IMR-90 (cell line): ENCODE data around the gene RUFY4. TPM values are rescaled to one million over a fixed set of nuclear protein-coding genes. Genes with fewer than 3 reads are reported as not detected.
"Not testable (repeated sequence)": the region's sequence is repeated elsewhere in the genome, so short reads cannot be mapped to it uniquely, and the experiment has no call there.

ENCODE experiments used
- ATAC-seq: fragments of 200-7000 bp; cut with Tn5 transposase; 2 replicates; pipeline ENCODE4 v1.9.1; 2020; ENCODE audit warnings: low read depth, mild to moderate bottlenecking, moderate library complexity
- BruUV-seq: library from RNA; stranded (reverse); fragments of 400-500 nt; replicated peaks from 2 replicates; lab custom pipeline; 2021; lab: Mats Ljungman, UMichigan
- CTCF ChIA-PET: fragments of 300-600 bp; formaldehyde crosslinking; extraction: SDS; loops from one replicate; lab custom pipeline; 2021; ENCODE audit warnings: antibody characterized with exemption; lab: Yijun Ruan, JAX
- POLR2A ChIA-PET: fragments of 300-600 bp; sonication (Branson Sonifier 250); formaldehyde crosslinking; loops from one replicate; lab custom pipeline; 2022; ENCODE audit warnings: antibody characterized with exemption; ENCODE audit not compliant: unreplicated experiment; lab: Charles Lee
- DNase-seq: peaks from one replicate; pipeline ENCODE4 v3.0.0; 2013
- H2AFZ ChIP-seq: replicated peaks from 2 replicates; pipeline ENCODE3; 2013; ENCODE audit warnings: low read length, mild to moderate bottlenecking; ENCODE audit not compliant: poor library complexity
- H2AK5ac ChIP-seq: 2 replicates; pipeline ENCODE4 v1.6.1; 2013; ENCODE audit warnings: low read depth, low read length, inconsistent platforms
- H2AK9ac ChIP-seq: replicated peaks from 2 replicates; pipeline ENCODE3; 2013; ENCODE audit warnings: mild to moderate bottlenecking, low read depth, low read length, moderate library complexity; ENCODE audit not compliant: poor library complexity
- H2BK120ac ChIP-seq: 2 replicates; pipeline ENCODE4 v1.6.1; 2013; ENCODE audit warnings: low read depth, low read length, inconsistent platforms
- H2BK15ac ChIP-seq: 3 replicates; pipeline ENCODE4 v1.6.1; 2013; ENCODE audit warnings: low read depth, low read length, inconsistent platforms
- H2BK20ac ChIP-seq: 2 replicates; pipeline ENCODE4 v1.6.1; 2013; ENCODE audit warnings: low read depth, mild to moderate bottlenecking, inconsistent platforms, low read length, moderate library complexity
- H2BK5ac ChIP-seq: 2 replicates; pipeline ENCODE4 v1.6.1; 2013; ENCODE audit warnings: mild to moderate bottlenecking, low read depth, low read length, inconsistent platforms; ENCODE audit not compliant: poor library complexity, severe bottlenecking
- H3K14ac ChIP-seq: replicated peaks from 2 replicates; pipeline ENCODE4 v1.6.1; 2013; ENCODE audit warnings: low read depth, low read length, inconsistent platforms
- H3K18ac ChIP-seq: 2 replicates; pipeline ENCODE4 v1.6.1; 2013; ENCODE audit warnings: low read depth, low read length, control low read depth
- H3K23ac ChIP-seq: 2 replicates; pipeline ENCODE4 v1.6.1; 2013; ENCODE audit warnings: low read depth, low read length, inconsistent platforms
- H3K27ac ChIP-seq: 2 replicates; pipeline ENCODE4 v1.5.1; 2013; ENCODE audit warnings: mild to moderate bottlenecking, control low read depth, low read length; ENCODE audit not compliant: insufficient read depth
- H3K27me3 ChIP-seq: 2 replicates; pipeline ENCODE4 v1.6.1; 2013; ENCODE audit warnings: low read length; ENCODE audit not compliant: control insufficient read depth, insufficient read depth
- H3K36me3 ChIP-seq: 2 replicates; pipeline ENCODE4 v1.6.1; 2013; ENCODE audit warnings: low read length, mixed read lengths; ENCODE audit not compliant: control insufficient read depth, insufficient read depth
- H3K4ac ChIP-seq: 2 replicates; pipeline ENCODE4 v1.6.1; 2013; ENCODE audit warnings: low read depth, low read length, inconsistent platforms
- H3K4me1 ChIP-seq: 2 replicates; pipeline ENCODE4 v1.6.1; 2013; ENCODE audit warnings: low read length, mixed read lengths; ENCODE audit not compliant: control insufficient read depth, insufficient read depth
- H3K4me2 ChIP-seq: 2 replicates; pipeline ENCODE4 v1.6.1; 2013; ENCODE audit warnings: low read depth, mild to moderate bottlenecking, control low read depth, low read length, moderate library complexity
- H3K4me3 ChIP-seq: 2 replicates; pipeline ENCODE4 v1.5.1; 2013; ENCODE audit warnings: low read depth, mild to moderate bottlenecking, control low read depth, low read length, moderate library complexity; ENCODE audit not compliant: insufficient read depth
- H3K56ac ChIP-seq: 2 replicates; pipeline ENCODE4 v1.6.1; 2013; ENCODE audit warnings: low read length, inconsistent platforms; ENCODE audit not compliant: insufficient read depth; ENCODE audit errors: extremely low read depth
- H3K79me1 ChIP-seq, 2 experiments: 2 replicates each; pipeline ENCODE4 v1.6.1; 2013; ENCODE audit warnings: low read length in 2 of 2, inconsistent platforms in 1 of 2, low read depth in 1 of 2
- H3K9ac ChIP-seq: 2 replicates; pipeline ENCODE4 v1.6.1; 2013; ENCODE audit warnings: low read depth, low read length, control low read depth
- H3K9me1 ChIP-seq: 2 replicates; pipeline ENCODE4 v1.6.1; 2013; ENCODE audit warnings: low read length, inconsistent platforms; ENCODE audit not compliant: insufficient read depth
- H3K9me3 ChIP-seq: 2 replicates; pipeline ENCODE4 v1.6.1; 2013; ENCODE audit warnings: low read length; ENCODE audit not compliant: control insufficient read depth, insufficient read depth
- H4K20me1 ChIP-seq: 2 replicates; pipeline ENCODE4 v1.6.1; 2013; ENCODE audit warnings: low read length, inconsistent platforms; ENCODE audit not compliant: insufficient read depth
- H4K5ac ChIP-seq: 2 replicates; pipeline ENCODE4 v1.6.1; 2013; ENCODE audit warnings: mild to moderate bottlenecking, low read depth, low read length, control low read depth
- H4K8ac ChIP-seq, 2 experiments: 2 replicates each; pipeline ENCODE4 v1.6.1; 2013; ENCODE audit warnings: low read depth in 2 of 2, low read length in 2 of 2, control low read depth in 1 of 2, inconsistent platforms in 1 of 2
- H4K91ac ChIP-seq: 2 replicates; pipeline ENCODE4 v1.6.1; 2013; ENCODE audit warnings: low read depth, low read length, inconsistent platforms; ENCODE audit not compliant: insufficient read depth
- CTCF ChIP-seq: conservative IDR thresholded peaks from 2 replicates; pipeline ENCODE4 v1.5.1; 2012; ENCODE audit warnings: mild to moderate bottlenecking, low read depth, low read length, improper control_type of control experiment
- RAD21 ChIP-seq: IDR thresholded peaks from 2 replicates; pipeline ENCODE4 v1.6.1; 2012; ENCODE audit warnings: low read length, improper control_type of control experiment
- SMC3 ChIP-seq: fragments of 150-350 bp; IDR thresholded peaks from 2 replicates; pipeline ENCODE4 v1.6.1; 2016; ENCODE audit warnings: low read depth, mild to moderate bottlenecking, antibody characterized with exemption, low read length, moderate library complexity
- whole genome bisulfite sequencing, 2 experiments: methylation state at CpG; one replicate each; pipeline versions ENCODE4 v1.1.5 to v1.1.7; 2013; ENCODE audit warnings: missing lambda C conversion rate in 2 of 2; ENCODE audit not compliant: insufficient read length in 1 of 2; ENCODE audit errors: extremely low coverage in 2 of 2; 5-methylcytosine and 5-hydroxymethylcytosine counted together
- dilution Hi-C: fragments of 300-500 bp; cut with HindIII; formaldehyde crosslinking; loops from one replicate; pipeline ENCODE4 v1.14.3; 2018; ENCODE audit warnings: low sequenced_read_pairs; ENCODE audit not compliant: unreplicated experiment
- in situ Hi-C: fragments of 300-500 bp; cut with MboI; formaldehyde crosslinking; loops from 3 replicates; pipeline ENCODE4 v1.14.3; 2019; ENCODE audit warnings: low sequenced_read_pairs, inconsistent platforms, mixed read lengths
- intact Hi-C: fragments of 100-400 bp; cut with micrococcal nuclease; formaldehyde crosslinking; loops from 2 replicates; pipeline ENCODE4 v1.10.0; 2022
- polyA plus RNA-seq, 3 experiments: library from polyadenylated mRNA; depleted of rRNA; stranded (reverse); fragments of >200 nt; gene quantifications; 2 replicates each; pipeline ENCODE4 v1.2.3, GENCODE V29; 2012; ENCODE audit warnings: low replicate concordance in 1 of 3
- total RNA-seq: library from RNA; depleted of rRNA; stranded (reverse); fragments of >200 nt; gene quantifications from 2 replicates; pipeline ENCODE4 v1.2.3, GENCODE V29; 2012

Gene RUFY4
- total and polyA plus RNA-seq, 2 of the 4 experiments (the other 2 are of a cell fraction) = not detected

- CTCF ChIA-PET, dilution Hi-C loops, H3K9ac ChIP-seq, H3K14ac ChIP-seq, H3K27ac ChIP-seq, H3K56ac ChIP-seq, H2BK15ac ChIP-seq, H3K18ac ChIP-seq, H2BK5ac ChIP-seq, H4K8ac ChIP-seq, H4K91ac ChIP-seq, H3K23ac ChIP-seq, H2BK120ac ChIP-seq, H3K79me1 ChIP-seq, H3K9me3 ChIP-seq, H3K4me1 ChIP-seq, H3K36me3 ChIP-seq, H4K5ac ChIP-seq, H2AK5ac ChIP-seq, H3K4ac ChIP-seq, H4K20me1 ChIP-seq, H2BK20ac ChIP-seq, POLR2A ChIA-PET, BruUV-seq: not testable (repeated sequence)
- DNase-seq (peak; percentile 58), ATAC-seq (peak; percentile 95)
- H3K9me1 ChIP-seq = peaks cover 14% of the 10 kb centered on the region
- WGBS, 2 experiments = 48% methylated on average over 5 of the region's 24 CpGs; no CpG with 5 or more reads in 1 of the 2 experiments
- peak overlapping the region; percentile 83 for H2AK9ac ChIP-seq
- H3K4me3 ChIP-seq = 0 out of 2 replicates have a peak overlapping the region, but pooled peaks have one; percentile 18
- H3K27me3 ChIP-seq = peaks cover 41% of the 10 kb centered on the region
- H3K4me2 ChIP-seq = 0 out of 2 replicates have a peak overlapping the region, but pooled peaks have one; percentile 21
- intact Hi-C loops = loop anchor here (1.0 kb wide), 3 partner anchors 45 to 249 kb away; no protein-coding TSS in a partner anchor
- peak; percentile 72 for TF ChIP-seq SMC3
- TF ChIP-seq RAD21 = peak; percentile 78
- peak; percentile 62 for TF ChIP-seq CTCF
- in situ Hi-C loops = loop anchor here (10.0 kb wide), 1 partner anchor 240 kb away; no protein-coding TSS in a partner anchor
- peak overlapping the region; percentile 73 for H2AFZ ChIP-seq
Observed at GRCh38 chr2:218034497-218035213, 34.4 kb upstream of the RUFY4 start.
